GM21825 (cell line): ENCODE measurements around the gene KLF13.
A peak's percentile ranks its signal among the peaks of the same experiment; 100 is the strongest.

Experiments
- ATAC-seq: cut with Tn5 transposase; IDR thresholded peaks from one replicate; pipeline ENCODE4 v1.9.1; 2021; ENCODE audit warnings: mild to moderate bottlenecking, moderate library complexity; ENCODE audit not compliant: unreplicated experiment

Gene KLF13

GRCh38 chr15:31326156-31326874, at the start of gene KLF13:
KLF13 (plus strand) TSS chr15:31326835; CDS start chr15:31327213, 378 bp downstream.
- ATAC-seq = peak; percentile 54

- no peak for ATAC-seq
Observed at GRCh38 chr15:31277335-31278060, 49.1 kb upstream of the KLF13 start.

GRCh38 chr15:31278061-31278445, 48.6 kb upstream of the KLF13 start:
- no peak for ATAC-seq

- ATAC-seq = no peak
Observed at GRCh38 chr15:31278544-31279220, 48.0 kb upstream of the KLF13 start.

GRCh38 chr15:31279221-31280045, 47.2 kb upstream of the KLF13 start:
- ATAC-seq = no peak

GRCh38 chr15:31280046-31280830, 46.4 kb upstream of the KLF13 start:
- ATAC-seq = no peak

GRCh38 chr15:31280831-31281216, 45.8 kb upstream of the KLF13 start:
- ATAC-seq = no peak

- no peak for ATAC-seq
Observed at GRCh38 chr15:31283043-31283442, 43.6 kb upstream of the KLF13 start.

- ATAC-seq = peak; percentile 77
Observed at GRCh38 chr15:31285772-31286261, 40.8 kb upstream of the KLF13 start.

- ATAC-seq = no peak
Observed at GRCh38 chr15:31291048-31291578, 35.5 kb upstream of the KLF13 start.

- no peak for ATAC-seq
Observed at GRCh38 chr15:31292391-31293015, 34.1 kb upstream of the KLF13 start.

GRCh38 chr15:31293655-31294054, 33.0 kb upstream of the KLF13 start:
- no peak for ATAC-seq

- no peak for ATAC-seq
Observed at GRCh38 chr15:31294067-31294466, 32.6 kb upstream of the KLF13 start.

- no peak for ATAC-seq
Observed at GRCh38 chr15:31295658-31296057, 31.0 kb upstream of the KLF13 start.

- no peak for ATAC-seq
Observed at GRCh38 chr15:31296219-31296645, 30.4 kb upstream of the KLF13 start.

- ATAC-seq = no peak
Observed at GRCh38 chr15:31296646-31297574, 29.7 kb upstream of the KLF13 start.

GRCh38 chr15:31297575-31298456, 28.8 kb upstream of the KLF13 start:
- ATAC-seq = no peak
